ENCODE results near the gene EIF3A.
"Not testable (repeated sequence)": the region's sequence is repeated elsewhere in the genome, so short reads cannot be mapped to it uniquely, and the experiment has no call there.

Gene EIF3A

GRCh38 chr10:119080521-119081259 lies at the start of gene EIF3A:
Gene EIF3A, minus strand, starts transcription at chr10:119080817. Its CDS starts 141 bp downstream, at chr10:119080676.
- peak; percentile 68 to 89 for DNase-seq (ENCODE audit: low read depth in 2 of 2)

GRCh38 chr10:119129721-119130120 lies 49.1 kb upstream of the EIF3A start:
- no peak for DNase-seq (ENCODE audit: low read depth in 2 of 2)

GRCh38 chr10:119125942-119126341 lies 45.3 kb upstream of the EIF3A start:
- DNase-seq (ENCODE audit: low read depth in 2 of 2), result no peak

- DNase-seq (ENCODE audit: low read depth in 2 of 2), result no peak
These were observed 40.3 kb upstream of the EIF3A start for GRCh38 chr10:119120875-119121274.

GRCh38 chr10:119120413-119120867 lies 39.8 kb upstream of the EIF3A start:
- DNase-seq (ENCODE audit: low read depth in 2 of 2), result no peak

- DNase-seq (ENCODE audit: low read depth in 2 of 2), result no peak
These were observed 38.8 kb upstream of the EIF3A start for GRCh38 chr10:119119400-119119799.

- no peak for DNase-seq (ENCODE audit: low read depth in 2 of 2)
These were observed 37.6 kb upstream of the EIF3A start for GRCh38 chr10:119118231-119118630.

- no peak for DNase-seq (ENCODE audit: low read depth in 2 of 2)
These were observed 35.8 kb upstream of the EIF3A start for GRCh38 chr10:119116326-119116951.

- no peak for DNase-seq (ENCODE audit: low read depth in 2 of 2)
These were observed 35.3 kb upstream of the EIF3A start for GRCh38 chr10:119115926-119116325.

GRCh38 chr10:119113751-119114732 lies 33.4 kb upstream of the EIF3A start:
- DNase-seq (ENCODE audit: low read depth in 2 of 2), result no peak

GRCh38 chr10:119112056-119112455 lies 31.4 kb upstream of the EIF3A start:
- DNase-seq (ENCODE audit: low read depth in 2 of 2), result no peak

- not testable (repeated sequence) for DNase-seq (ENCODE audit: low read depth in 2 of 2)
These were observed 27.2 kb upstream of the EIF3A start for GRCh38 chr10:119107771-119108170.

- DNase-seq (ENCODE audit: low read depth in 2 of 2), result not testable (repeated sequence)
These were observed 26.5 kb upstream of the EIF3A start for GRCh38 chr10:119107106-119107505.

- DNase-seq (ENCODE audit: low read depth in 2 of 2), result not testable (repeated sequence)
These were observed 25.3 kb upstream of the EIF3A start for GRCh38 chr10:119105899-119106298.

GRCh38 chr10:119105155-119105554 lies 24.5 kb upstream of the EIF3A start:
- DNase-seq (ENCODE audit: low read depth in 2 of 2), result no peak

- DNase-seq (ENCODE audit: low read depth in 2 of 2), result no peak
These were observed 24.0 kb upstream of the EIF3A start for GRCh38 chr10:119104654-119105015.

GRCh38 chr10:119103903-119104653 lies 23.5 kb upstream of the EIF3A start, which contains the start of gene DENND10:
Gene DENND10, plus strand, starts transcription at chr10:119104113. Its CDS starts 30 bp downstream, at chr10:119104143.
- peak; percentile 61 to 72 for DNase-seq (ENCODE audit: low read depth in 2 of 2)

- DNase-seq (ENCODE audit: low read depth in 2 of 2), result no peak
These were observed 22.8 kb upstream of the EIF3A start for GRCh38 chr10:119103241-119103902.

GRCh38 chr10:119101366-119102098 lies 20.9 kb upstream of the EIF3A start:
- DNase-seq (ENCODE audit: low read depth in 2 of 2), result no peak
